Endothelial cell of umbilical vein (primary cell): ENCODE data around the gene ZBTB22. TPM values are rescaled to one million over a fixed set of nuclear protein-coding genes. Genes with fewer than 3 reads are reported as not detected.

Source experiments
- BruUV-seq: library from RNA; stranded (reverse); fragments of 400-500 nt; replicated peaks from 2 replicates; lab custom pipeline; 2021; lab: Mats Ljungman, UMichigan
- CTCF ChIA-PET: fragments of 300-600, 350-600 bp; sonication (Branson Sonifier 250); formaldehyde crosslinking; loops from one replicate; lab custom pipeline; 2021; ENCODE audit warnings: antibody characterized with exemption, inconsistent platforms; lab: Charles Lee
- POLR2A ChIA-PET: fragments of 300-600, 350-600 bp; sonication (Branson Sonifier 250); formaldehyde crosslinking; loops from one replicate; lab custom pipeline; 2021; ENCODE audit warnings: antibody characterized with exemption, inconsistent platforms; lab: Charles Lee
- DNase-seq: peaks from one replicate; pipeline ENCODE4 v3.0.0-alpha.2; 2011; ENCODE audit warnings: low read depth, low spot score
- FAIRE-seq: peaks from 2 replicates; lab custom pipeline; 2011; peaks lifted over from hg19 to GRCh38; lab: Jason Lieb, UNC
- H2AFZ ChIP-seq: 2 replicates; pipeline ENCODE4 v1.6.0; 2012; ENCODE audit warnings: low read depth, low read length, control low read depth, inconsistent platforms
- H3K27ac ChIP-seq: 2 replicates; pipeline ENCODE4 v1.5.1; 2011; ENCODE audit warnings: low read depth, mild to moderate bottlenecking, control low read depth, low read length, moderate library complexity; ENCODE audit not compliant: insufficient read depth
- H3K27me3 ChIP-seq, 2 experiments: 2 replicates each; pipeline versions ENCODE4 v1.6.0 to v1.6.1; 2011; ENCODE audit warnings: low read length in 2 of 2, mixed read lengths in 1 of 2; ENCODE audit not compliant: control insufficient read depth in 2 of 2, insufficient read depth in 2 of 2
- H3K36me3 ChIP-seq, 2 experiments: 2 replicates in 1 of 2; 3 replicates in 1 of 2; pipeline ENCODE4 v1.5.1; 2011; ENCODE audit warnings: low read length in 2 of 2, mild to moderate bottlenecking in 1 of 2, moderate library complexity in 1 of 2; ENCODE audit not compliant: control insufficient read depth in 2 of 2, insufficient read depth in 2 of 2; ENCODE audit errors: extremely low read depth in 1 of 2
- H3K4me1 ChIP-seq: 3 replicates; pipeline ENCODE4 v1.5.1; 2011; ENCODE audit warnings: mild to moderate bottlenecking, low read length; ENCODE audit not compliant: control insufficient read depth, insufficient read depth; ENCODE audit errors: extremely low read depth
- H3K4me2 ChIP-seq: 2 replicates; pipeline ENCODE4 v1.6.1; 2011; ENCODE audit warnings: low read length, control low read depth, mixed read lengths; ENCODE audit not compliant: insufficient read depth
- H3K4me3 ChIP-seq, 3 experiments: fragments of 200-600 bp in 1 of 3; sonication (generic), shearing (Covaris generic) in 1 of 3; replicated peaks in 1 of 3; 2 replicates each; pipeline ENCODE4 v1.5.1; 2011 to 2016; ENCODE audit warnings: control low read depth in 3 of 3, low read length in 3 of 3, mild to moderate bottlenecking in 2 of 3, inconsistent platforms in 1 of 3, low read depth in 1 of 3, moderate library complexity in 1 of 3; ENCODE audit not compliant: insufficient read depth in 1 of 3
- H3K79me2 ChIP-seq: 2 replicates; pipeline ENCODE4 v1.6.0; 2012; ENCODE audit warnings: low read length, inconsistent platforms; ENCODE audit not compliant: control insufficient read depth, insufficient read depth
- H3K9ac ChIP-seq: replicated peaks from 2 replicates; pipeline ENCODE3; 2011; ENCODE audit warnings: low read length, control low read depth; ENCODE audit not compliant: insufficient read depth; ENCODE audit errors: extremely low read depth
- H3K9me1 ChIP-seq: replicated peaks from 3 replicates; pipeline ENCODE4 v1.6.0; 2011; ENCODE audit warnings: mild to moderate bottlenecking, low read length; ENCODE audit not compliant: control insufficient read depth, insufficient read depth; ENCODE audit errors: extremely low read depth
- H3K9me3 ChIP-seq: replicated peaks from 2 replicates; pipeline ENCODE4 v1.5.1; 2012; ENCODE audit warnings: low read length, inconsistent platforms; ENCODE audit not compliant: control insufficient read depth, insufficient read depth
- H4K20me1 ChIP-seq: replicated peaks from 2 replicates; pipeline ENCODE3; 2011; ENCODE audit warnings: mild to moderate bottlenecking, low read length; ENCODE audit not compliant: control insufficient read depth, insufficient read depth; ENCODE audit errors: extremely low read depth
- CTCF ChIP-seq, 2 donors: IDR thresholded peaks; 1 replicate in 1 of 2; 2 replicates in 1 of 2; pipeline ENCODE4 v1.5.1; 2011; ENCODE audit warnings: low read length in 2 of 2, mild to moderate bottlenecking in 2 of 2, moderate library complexity in 2 of 2, control low read depth in 1 of 2, inconsistent platforms in 1 of 2, low read depth in 1 of 2; ENCODE audit not compliant: insufficient read depth in 1 of 2; ENCODE audit errors: extremely low read depth in 1 of 2
- EZH2 ChIP-seq: IDR thresholded peaks from 2 replicates; pipeline ENCODE4 v1.6.1; 2012; ENCODE audit warnings: borderline replicate concordance, low read depth, mild to moderate bottlenecking, moderate library complexity, low read length, inconsistent platforms; ENCODE audit not compliant: severe bottlenecking
- FOS ChIP-seq: IDR thresholded peaks from 2 replicates; pipeline ENCODE4 v1.6.1; 2011; ENCODE audit warnings: mild to moderate bottlenecking, low read length, moderate library complexity, borderline replicate concordance; ENCODE audit not compliant: insufficient read depth
- GATA2 ChIP-seq: IDR thresholded peaks from 2 replicates; pipeline ENCODE4 v1.7.0; 2011; ENCODE audit warnings: low read depth, mild to moderate bottlenecking, moderate library complexity, mixed read lengths, low read length; ENCODE audit not compliant: insufficient read length, insufficient read depth
- JUN ChIP-seq: IDR thresholded peaks from 2 replicates; pipeline ENCODE4 v1.6.1; 2011; ENCODE audit warnings: borderline replicate concordance, low read depth; ENCODE audit not compliant: insufficient read length, insufficient read depth
- MYC ChIP-seq: IDR thresholded peaks from one replicate; pipeline ENCODE4 v1.6.1; 2011; ENCODE audit warnings: mild to moderate bottlenecking, low read depth, low read length
- POLR2A ChIP-seq: IDR thresholded peaks from 2 replicates; pipeline ENCODE4 v1.6.1; 2012; ENCODE audit warnings: low read depth, mild to moderate bottlenecking, control low read depth, low read length
- POLR2AphosphoS5 ChIP-seq: IDR thresholded peaks from 2 replicates; pipeline ENCODE4 v1.6.1; 2012; ENCODE audit warnings: low read depth, mild to moderate bottlenecking, control low read depth, low read length, moderate library complexity; ENCODE audit not compliant: insufficient read depth
- dilution Hi-C: fragments of 300-500 bp; cut with MboI; formaldehyde crosslinking; loops from one replicate; pipeline ENCODE4 v1.15.0; 2019; ENCODE audit warnings: low sequenced_read_pairs; ENCODE audit not compliant: extremely low pct_ligation_motif_present
- intact Hi-C: fragments of 100-400 bp; cut with micrococcal nuclease; formaldehyde crosslinking; loops from one replicate; pipeline ENCODE4 v1.10.0; 2022
- polyA plus RNA-seq, 4 experiments: library from polyadenylated mRNA; depleted of rRNA in 3 of 4; stranded (reverse) in 3 of 4; unstranded in 1 of 4; fragments of >200 nt; gene quantifications; 2 replicates each; pipeline versions ENCODE4 v1.2.1 to v1.2.3, GENCODE V29; 2011 to 2012; ENCODE audit warnings: missing spikeins in 1 of 4
- total RNA-seq: library from RNA; stranded (reverse); gene quantifications from 2 replicates; pipeline ENCODE4 v1.2.3, GENCODE V29; 2021
- TF ChIP-seq, protein P1 (sequence below): IDR thresholded peaks from 2 replicates; pipeline ENCODE4 v1.6.1; 2011; ENCODE audit not compliant: insufficient read depth, insufficient read length

ZBTB22 gene
- total and polyA plus RNA-seq, 2 donors (not counting 3 experiments of a cell fraction or from before 2014, with no cell fraction given): 12.6 to 15.4 TPM

DNA sequence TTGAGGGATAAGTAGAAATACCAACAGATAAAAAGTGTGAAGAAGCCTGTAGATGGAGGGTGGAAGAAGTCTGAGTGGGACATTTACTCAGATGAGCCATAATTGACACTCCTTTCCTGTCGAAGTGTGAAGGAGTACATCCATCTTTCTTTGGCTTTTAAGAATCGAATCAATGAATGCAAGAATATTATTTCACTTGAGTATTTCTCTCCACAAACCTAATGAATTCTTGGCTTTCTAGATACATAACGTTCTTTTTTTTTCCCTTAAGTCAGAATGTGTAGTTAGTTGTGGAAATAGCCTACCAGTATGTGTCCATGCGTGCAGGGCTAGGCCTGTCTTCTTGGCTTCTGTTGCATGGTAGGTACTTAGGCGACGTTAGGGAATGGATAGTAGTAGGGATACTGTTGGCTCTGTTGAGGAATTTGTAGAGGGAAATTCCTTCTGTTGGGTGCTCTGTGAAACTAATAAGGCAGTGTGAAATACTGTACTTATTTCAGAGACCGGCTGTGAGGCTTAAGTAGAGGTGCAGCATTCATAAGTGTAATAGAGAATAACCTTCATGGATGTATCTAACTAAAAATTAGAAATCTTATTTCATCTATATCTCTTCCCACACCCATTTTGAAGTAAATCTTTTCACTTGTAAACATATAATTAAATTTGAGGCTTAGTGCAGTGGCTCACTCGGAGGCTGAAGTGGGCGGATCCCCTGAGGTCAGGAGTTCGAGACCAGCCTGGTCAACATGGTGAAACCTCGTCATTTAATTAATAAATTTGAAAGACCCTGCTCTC, 44.2 kb downstream of the ZBTB22 start:
- FAIRE-seq (peak; percentile 15), DNase-seq (peak; percentile 13)
- peaks cover 48% of the 10 kb centered on the region for H3K79me2 ChIP-seq
- H2AFZ ChIP-seq: no peak overlapping the region
- no peaks in the 10 kb centered on the region for H3K27me3 ChIP-seq
- H3K4me3 ChIP-seq: peak overlapping the region; percentile 70 to 86 (median 83)
- BruUV-seq: no TSS peak
- no peaks in the 10 kb centered on the region for H3K9me3 ChIP-seq
- ChIA-PET POLR2A (no interaction called here), CTCF (interaction anchor here (1.6 kb wide), 1 partner anchor 11 kb away, joined by 4 read pairs; no protein-coding TSS in a partner anchor)
- intact Hi-C loops (loop anchor here (2.0 to 5.0 kb wide), 2 partner anchors 73 to 154 kb away; partner anchors contain the start of genes RXRB and SLC39A7), dilution Hi-C loops (no loop called here)
- peak overlapping the region; percentile 91 for H3K9ac ChIP-seq
- TF ChIP-seq CTCF (IDR thresholded peaks at IDR 0.05; ENCODE audit: extremely low read depth in 1 of 2, insufficient read depth in 1 of 2, low read depth in 1 of 2, low read length in 2 of 2) (no peak), JUN (no peak), POLR2AphosphoS5 (no peak), FOS (no peak), GATA2 (no peak), EZH2 (no peak), POLR2A (no peak), MYC (no peak)
- TF ChIP-seq, protein P1, sequence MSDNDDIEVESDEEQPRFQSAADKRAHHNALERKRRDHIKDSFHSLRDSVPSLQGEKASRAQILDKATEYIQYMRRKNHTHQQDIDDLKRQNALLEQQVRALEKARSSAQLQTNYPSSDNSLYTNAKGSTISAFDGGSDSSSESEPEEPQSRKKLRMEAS: no peak
- peaks cover 48% of the 10 kb centered on the region for H3K4me1 ChIP-seq
- peak overlapping the region; percentile 97 for H3K4me2 ChIP-seq
- peaks cover 5% of the 10 kb centered on the region for H4K20me1 ChIP-seq
- H3K9me1 ChIP-seq: no peaks in the 10 kb centered on the region
- H3K27ac ChIP-seq: peak overlapping the region; percentile 85
- peaks cover 9 to 18% of the 10 kb centered on the region in 2 experiments for H3K36me3 ChIP-seq
